Measurements from ENCODE around the gene SNTG2. TPM values are rescaled to one million over a fixed set of nuclear protein-coding genes. Genes with fewer than 3 reads are reported as not detected.

SNTG2 gene
- polyA plus RNA-seq, 3 donors = not detected

DNA sequence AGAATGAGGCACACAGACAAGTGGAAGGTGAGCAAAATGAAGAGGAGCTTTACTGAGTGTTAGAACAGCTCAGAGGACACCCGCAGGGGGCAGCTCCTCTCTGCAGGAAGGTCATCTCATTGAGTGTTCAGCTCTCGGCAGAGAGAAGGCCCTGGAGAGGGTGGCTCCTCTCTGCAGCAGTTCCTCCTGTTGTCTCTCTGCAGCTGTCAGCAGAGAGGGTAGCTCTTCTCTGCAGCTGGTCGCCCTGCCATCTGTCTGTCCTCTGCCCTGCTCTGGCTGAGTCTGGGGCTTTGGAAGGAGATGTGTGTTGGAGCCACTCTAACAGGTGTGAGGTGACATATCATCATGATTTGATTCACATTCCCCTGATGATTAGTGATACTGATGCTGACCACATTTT, 6.8 kb upstream of the SNTG2 start:
- H3K27me3 Mint-ChIP-seq (ENCODE audit: low read depth in 3 of 3) = peaks cover 10 to 14% (median 10%) of the 10 kb centered on the region in 3 donors
- Histone ChIP-seq H3K27ac (ENCODE audit: low read depth in 1 of 2, low read length in 2 of 2) (no peak overlapping the region), H2AFZ (ENCODE audit: insufficient read depth, low read depth, low read length, poor library complexity, severe bottlenecking) (no peak overlapping the region), H3K4me3 (replicated peaks in 1 of 3; ENCODE audit: low read depth in 2 of 3, low read length in 3 of 3) (no peak overlapping the region), H3K27me3 (ENCODE audit: control insufficient read depth in 2 of 2, insufficient read depth in 2 of 2, low read length in 2 of 2) (peaks cover 3 to 8% of the 10 kb centered on the region in 2 donors), H3K9ac (ENCODE audit: insufficient read depth, low read length, poor library complexity, severe bottlenecking) (no peak overlapping the region), H3K4me2 (replicated peaks; ENCODE audit: extremely low read depth, low read length, poor library complexity, severe bottlenecking) (no peak overlapping the region), H4K20me1 (ENCODE audit: insufficient read depth, low read length) (no peaks in the 10 kb centered on the region), H3K36me3 (replicated peaks in 1 of 2; ENCODE audit: control insufficient read depth in 1 of 2, insufficient read depth in 2 of 2, low read length in 2 of 2) (no peaks in the 10 kb centered on the region), H3K9me3 (replicated peaks in 1 of 2; ENCODE audit: control insufficient read depth in 1 of 2, insufficient read depth in 1 of 2, low read length in 2 of 2) (peaks cover 0 to 4% of the 10 kb centered on the region in 2 donors), H3K79me2 (ENCODE audit: insufficient read depth, low read length) (no peaks in the 10 kb centered on the region), H3K4me1 (ENCODE audit: control insufficient read depth in 1 of 2, insufficient read depth in 2 of 2, low read length in 2 of 2) (no peaks in the 10 kb centered on the region)
- no peak for DNase-seq
- H3K36me3 Mint-ChIP-seq = no peaks in the 10 kb centered on the region
- no peak overlapping the region for H3K27ac Mint-ChIP-seq
- peaks cover 2 to 10% (median 6%) of the 10 kb centered on the region in 7 donors for H3K9me3 Mint-ChIP-seq
- H3K4me3 Mint-ChIP-seq = no peak overlapping the region
- H3K4me1 Mint-ChIP-seq = no peaks in the 10 kb centered on the region
- 89% methylated on average over 2 of the region's 3 CpGs for WGBS (ENCODE audit: insufficient coverage)
- intact Hi-C loops (cut with micrococcal nuclease) = no loop called here
- TF ChIP-seq CTCF (IDR thresholded peaks at IDR 0.05) = no peak

DNA sequence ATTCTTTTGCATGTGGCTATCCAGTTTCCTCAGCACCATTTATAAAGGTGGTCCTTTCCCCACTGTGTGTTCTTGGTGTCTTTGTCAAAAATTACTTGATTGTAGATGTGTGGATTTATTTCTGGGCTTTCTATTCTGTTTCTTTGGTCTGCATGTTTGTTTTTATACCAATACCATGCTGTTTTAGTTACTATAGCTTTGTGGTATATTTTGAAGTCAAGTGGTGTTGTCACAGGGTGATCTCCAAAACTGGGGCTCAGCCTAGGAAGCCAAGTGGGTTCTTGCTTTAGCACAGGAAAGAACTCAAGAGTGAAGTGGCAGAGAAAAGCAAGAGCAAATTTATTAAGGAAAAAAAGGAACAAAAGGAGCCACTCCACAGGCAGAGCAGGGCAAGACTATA, 6.0 kb upstream of the SNTG2 start:
- Histone ChIP-seq H3K9me3 (replicated peaks in 1 of 2; ENCODE audit: control insufficient read depth in 1 of 2, insufficient read depth in 1 of 2, low read length in 2 of 2) (peaks cover 0 to 4% of the 10 kb centered on the region in 2 donors), H3K27ac (ENCODE audit: low read depth in 1 of 2, low read length in 2 of 2) (no peak overlapping the region), H3K36me3 (replicated peaks in 1 of 2; ENCODE audit: control insufficient read depth in 1 of 2, insufficient read depth in 2 of 2, low read length in 2 of 2) (no peaks in the 10 kb centered on the region), H2AFZ (ENCODE audit: insufficient read depth, low read depth, low read length, poor library complexity, severe bottlenecking) (no peak overlapping the region), H3K4me3 (replicated peaks in 1 of 3; ENCODE audit: low read depth in 2 of 3, low read length in 3 of 3) (no peak overlapping the region), H4K20me1 (ENCODE audit: insufficient read depth, low read length) (no peaks in the 10 kb centered on the region), H3K4me2 (replicated peaks; ENCODE audit: extremely low read depth, low read length, poor library complexity, severe bottlenecking) (no peak overlapping the region), H3K27me3 (ENCODE audit: control insufficient read depth in 2 of 2, insufficient read depth in 2 of 2, low read length in 2 of 2) (peaks cover 12 to 16% of the 10 kb centered on the region in 2 donors), H3K4me1 (ENCODE audit: control insufficient read depth in 1 of 2, insufficient read depth in 2 of 2, low read length in 2 of 2) (no peaks in the 10 kb centered on the region), H3K9ac (ENCODE audit: insufficient read depth, low read length, poor library complexity, severe bottlenecking) (no peak overlapping the region), H3K79me2 (ENCODE audit: insufficient read depth, low read length) (no peaks in the 10 kb centered on the region)
- Mint-ChIP-seq H3K36me3 (no peaks in the 10 kb centered on the region), H3K4me1 (no peaks in the 10 kb centered on the region), H3K27ac (no peak overlapping the region), H3K27me3 (ENCODE audit: low read depth in 3 of 3) (peaks cover 18 to 21% (median 19%) of the 10 kb centered on the region in 3 donors), H3K9me3 (peaks cover 2 to 10% (median 6%) of the 10 kb centered on the region in 7 donors), H3K4me3 (no peak overlapping the region)
- intact Hi-C loops (cut with micrococcal nuclease) = no loop called here
- no peak for DNase-seq
- TF ChIP-seq CTCF (IDR thresholded peaks at IDR 0.05) = no peak

Measured in CD14-positive monocyte (primary cell).